A673 (cell line): Measurements from ENCODE around the gene GPR27. TPM values are rescaled to one million over a fixed set of nuclear protein-coding genes. Genes with fewer than 3 reads are reported as not detected.

ENCODE experiments used
- BruUV-seq: library from RNA; stranded (reverse); fragments of 400-500 nt; replicated peaks from 2 replicates; lab custom pipeline; 2021; lab: Mats Ljungman, UMichigan
- CTCF ChIA-PET: fragments of 300-600 bp; sonication (Branson Sonifier 250); formaldehyde crosslinking; loops from one replicate; lab custom pipeline; 2022; ENCODE audit warnings: antibody characterized with exemption; lab: Charles Lee
- POLR2A ChIA-PET: fragments of 300-600 bp; sonication (Branson Sonifier 250); formaldehyde crosslinking; loops from one replicate; lab custom pipeline; 2022; ENCODE audit warnings: antibody characterized with exemption; ENCODE audit not compliant: low non-redundant PET; lab: Charles Lee
- DNase-seq: peaks from one replicate; pipeline ENCODE4 v3.0.0-alpha.2; 2015; ENCODE audit warnings: low spot score
- H3K27ac ChIP-seq: fragments of 200-600 bp; sonication (generic); 2 replicates; pipeline ENCODE4 v1.5.1; 2016; ENCODE audit warnings: mixed run types, low read depth, mild to moderate bottlenecking, mixed read lengths, antibody characterized with exemption, low read length; ENCODE audit not compliant: poor library complexity, severe bottlenecking
- H3K27me3 ChIP-seq: fragments of 200-600 bp; sonication (generic); replicated peaks from 2 replicates; pipeline ENCODE4 v1.6.1; 2017; ENCODE audit warnings: mixed run types, low read depth, mild to moderate bottlenecking, mixed read lengths, antibody characterized with exemption, low read length; ENCODE audit not compliant: insufficient read depth, poor library complexity
- H3K36me3 ChIP-seq: fragments of 200-600 bp; sonication (generic); 2 replicates; pipeline ENCODE4 v1.6.1; 2016; ENCODE audit warnings: mixed run types, mild to moderate bottlenecking, mixed read lengths, antibody characterized with exemption, low read length; ENCODE audit not compliant: insufficient read depth, poor library complexity, severe bottlenecking
- H3K4me1 ChIP-seq: fragments of 200-600 bp; sonication (generic); 2 replicates; pipeline ENCODE4 v1.6.1; 2017; ENCODE audit warnings: mixed run types, mild to moderate bottlenecking, mixed read lengths, antibody characterized with exemption, low read length; ENCODE audit not compliant: insufficient read depth, poor library complexity, severe bottlenecking
- H3K4me3 ChIP-seq: fragments of 200-600 bp; sonication (generic); 2 replicates; pipeline ENCODE4 v1.5.1; 2016; ENCODE audit warnings: low read depth, mixed run types, mild to moderate bottlenecking, mixed read lengths, low read length; ENCODE audit not compliant: poor library complexity, severe bottlenecking
- H3K9me3 ChIP-seq: fragments of 200-600 bp; sonication (generic); 2 replicates; pipeline ENCODE4 v1.6.1; 2016; ENCODE audit warnings: mixed run types, low read depth, mild to moderate bottlenecking, mixed read lengths, antibody characterized with exemption, low read length; ENCODE audit not compliant: poor library complexity, severe bottlenecking
- EZH2 ChIP-seq: fragments of 200-600 bp; sonication (generic); IDR thresholded peaks from 2 replicates; pipeline ENCODE4 v1.6.1; 2017; ENCODE audit warnings: borderline replicate concordance, low read depth, mild to moderate bottlenecking, mixed read lengths, antibody characterized with exemption, low read length; ENCODE audit not compliant: poor library complexity, severe bottlenecking
- intact Hi-C: fragments of 100-400 bp; cut with micrococcal nuclease; formaldehyde crosslinking; loops from one replicate; pipeline ENCODE4 v1.10.0; 2022; ENCODE audit not compliant: unreplicated experiment
- total RNA-seq: library from RNA; stranded (reverse); gene quantifications from 2 replicates; pipeline ENCODE4 v1.2.3, GENCODE V29; 2021
- TF ChIP-seq, protein P1 (sequence below): fragments of 300-800, 200-600 bp; sonication (generic); conservative IDR thresholded peaks from 2 replicates; pipeline ENCODE4 v1.5.1; 2017; ENCODE audit warnings: low read depth, mild to moderate bottlenecking, antibody characterized with exemption, low read length, moderate library complexity, mixed read lengths

GPR27 gene
- total RNA-seq, 1 experiment from 2014 or later = 6.4 TPM

DNA sequence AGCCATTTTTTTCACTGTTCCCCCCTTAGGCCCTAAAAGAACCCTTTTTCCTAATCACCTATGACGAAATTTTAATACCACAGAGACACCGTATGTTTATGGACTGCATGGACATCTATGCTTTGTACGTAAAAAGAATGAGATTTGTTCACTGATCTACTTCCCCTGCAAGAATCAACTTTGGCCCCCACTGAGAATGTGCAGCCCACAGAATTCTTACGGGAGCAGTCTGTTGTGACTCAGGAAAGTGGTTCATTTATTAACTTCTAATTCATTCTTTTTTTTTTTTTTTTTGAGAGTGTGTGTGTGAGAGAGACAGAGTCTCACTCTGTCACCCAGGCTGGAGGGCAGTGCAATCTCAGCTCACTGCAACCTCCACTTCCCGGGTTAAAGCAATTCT, 46.1 kb upstream of the GPR27 start:
- DNase-seq = no peak
- POLR2A ChIA-PET = no interaction called here
- BruUV-seq = no TSS peak

DNA sequence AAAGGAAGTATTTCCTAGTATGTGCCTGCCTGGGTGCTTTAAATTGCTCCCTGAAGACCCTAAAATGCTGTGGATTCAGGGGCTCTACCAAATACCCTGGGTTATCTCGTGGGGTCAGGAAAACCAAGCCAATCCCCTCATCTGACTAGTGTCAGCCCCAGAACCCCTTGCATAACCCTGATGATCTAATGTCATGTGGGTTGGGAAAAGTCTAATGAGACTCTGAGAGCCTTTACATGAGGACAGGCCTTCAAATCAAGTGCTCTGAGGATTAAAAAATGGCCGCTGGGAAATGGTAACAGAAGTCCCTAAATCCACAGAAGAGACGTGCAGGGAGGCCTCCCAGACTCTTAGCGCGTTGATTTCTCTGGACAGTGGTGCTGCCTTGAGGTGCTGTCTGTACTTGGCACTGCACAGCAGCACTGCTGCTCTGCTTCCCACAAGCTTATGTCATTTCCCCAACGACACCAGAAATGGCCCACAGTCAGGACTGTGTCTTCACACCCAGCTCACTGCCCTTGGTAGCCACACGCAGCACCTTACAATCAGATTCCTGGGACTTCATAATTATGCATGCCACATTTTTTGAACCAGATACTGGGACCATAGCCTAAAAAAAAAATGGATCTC, 45.1 kb upstream of the GPR27 start:
- DNase-seq = no peak
- no TSS peak for BruUV-seq
- no peaks in the 10 kb centered on the region for H3K27me3 ChIP-seq
- CTCF ChIA-PET = no interaction called here
- POLR2A ChIA-PET = no interaction called here
- H3K27ac ChIP-seq = no peak overlapping the region
- intact Hi-C loops = no loop called here
- H3K4me3 ChIP-seq = no peak overlapping the region
- no peaks in the 10 kb centered on the region for H3K9me3 ChIP-seq
- no peaks in the 10 kb centered on the region for H3K36me3 ChIP-seq
- no peaks in the 10 kb centered on the region for H3K4me1 ChIP-seq
- TF ChIP-seq EZH2 = no peak
- TF ChIP-seq, protein P1, sequence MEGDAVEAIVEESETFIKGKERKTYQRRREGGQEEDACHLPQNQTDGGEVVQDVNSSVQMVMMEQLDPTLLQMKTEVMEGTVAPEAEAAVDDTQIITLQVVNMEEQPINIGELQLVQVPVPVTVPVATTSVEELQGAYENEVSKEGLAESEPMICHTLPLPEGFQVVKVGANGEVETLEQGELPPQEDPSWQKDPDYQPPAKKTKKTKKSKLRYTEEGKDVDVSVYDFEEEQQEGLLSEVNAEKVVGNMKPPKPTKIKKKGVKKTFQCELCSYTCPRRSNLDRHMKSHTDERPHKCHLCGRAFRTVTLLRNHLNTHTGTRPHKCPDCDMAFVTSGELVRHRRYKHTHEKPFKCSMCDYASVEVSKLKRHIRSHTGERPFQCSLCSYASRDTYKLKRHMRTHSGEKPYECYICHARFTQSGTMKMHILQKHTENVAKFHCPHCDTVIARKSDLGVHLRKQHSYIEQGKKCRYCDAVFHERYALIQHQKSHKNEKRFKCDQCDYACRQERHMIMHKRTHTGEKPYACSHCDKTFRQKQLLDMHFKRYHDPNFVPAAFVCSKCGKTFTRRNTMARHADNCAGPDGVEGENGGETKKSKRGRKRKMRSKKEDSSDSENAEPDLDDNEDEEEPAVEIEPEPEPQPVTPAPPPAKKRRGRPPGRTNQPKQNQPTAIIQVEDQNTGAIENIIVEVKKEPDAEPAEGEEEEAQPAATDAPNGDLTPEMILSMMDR = no peak

More for the DNA sequence above, 46.1 kb upstream of the GPR27 start:
- no peaks in the 10 kb centered on the region for H3K36me3 ChIP-seq
- H3K27ac ChIP-seq = no peak overlapping the region
- intact Hi-C loops = no loop called here
- no peaks in the 10 kb centered on the region for H3K4me1 ChIP-seq
- TF ChIP-seq, protein P1 = no peak
- TF ChIP-seq EZH2 = no peak
- no peaks in the 10 kb centered on the region for H3K27me3 ChIP-seq
- CTCF ChIA-PET = no interaction called here
- no peak overlapping the region for H3K4me3 ChIP-seq
- no peaks in the 10 kb centered on the region for H3K9me3 ChIP-seq

DNA sequence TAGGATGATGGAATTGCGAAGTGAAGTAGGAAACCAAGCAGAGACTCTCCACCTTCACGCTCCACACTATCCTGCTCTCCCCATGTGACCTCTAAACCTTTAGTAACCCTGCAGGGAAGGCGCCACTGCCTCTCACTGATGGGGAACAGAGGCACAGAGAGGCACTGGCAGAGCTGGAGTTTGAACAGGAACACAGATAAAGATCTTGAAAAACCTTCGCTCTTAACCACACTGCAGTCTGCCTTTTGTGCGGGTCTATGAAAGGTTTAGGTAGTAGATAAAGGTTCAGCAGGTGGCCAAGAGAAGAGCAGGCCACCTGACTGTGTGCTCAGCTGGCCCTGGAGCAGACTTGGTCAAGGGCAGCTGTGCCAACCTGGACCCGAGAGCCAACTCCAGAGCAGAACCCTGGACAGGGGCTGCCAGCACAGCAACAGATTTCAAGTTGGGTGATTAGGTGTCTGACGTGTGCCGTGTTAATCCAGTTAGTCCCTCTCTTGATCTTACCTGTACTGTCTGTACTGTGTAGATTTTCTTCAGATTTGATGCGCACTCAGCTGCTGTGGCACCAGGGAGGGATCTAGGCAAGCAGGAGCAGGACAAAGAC, 43.6 kb upstream of the GPR27 start:
- TF ChIP-seq, protein P1 = no peak
- TF ChIP-seq EZH2 = no peak
- Histone ChIP-seq H3K4me1 (no peaks in the 10 kb centered on the region), H3K27me3 (no peaks in the 10 kb centered on the region), H3K4me3 (no peak overlapping the region), H3K27ac (no peak overlapping the region), H3K36me3 (no peaks in the 10 kb centered on the region), H3K9me3 (no peaks in the 10 kb centered on the region)
- intact Hi-C loops = loop anchor here (10.0 kb wide), 1 partner anchor 555 kb away; no protein-coding TSS in a partner anchor
- no peak for DNase-seq
- CTCF ChIA-PET = no interaction called here
- no TSS peak for BruUV-seq
- POLR2A ChIA-PET = no interaction called here
